SU-DHL-6 (cell line): ENCODE results near the gene CDH23.

Source experiments
- CTCF ChIP-seq: fragments of 200-600 bp; sonication (generic); IDR thresholded peaks from one replicate; pipeline ENCODE4 v1.5.1; 2017; ENCODE audit warnings: antibody characterized with exemption, mild to moderate bottlenecking, low read length, moderate library complexity; ENCODE audit not compliant: insufficient read depth, poor library complexity, severe bottlenecking
- EZH2phosphoT487 ChIP-seq: fragments of 200-600 bp; sonication (generic), shearing (Covaris generic); conservative IDR thresholded peaks from 2 replicates; pipeline ENCODE4 v1.6.1; 2018; ENCODE audit warnings: mild to moderate bottlenecking, antibody characterized with exemption, low read length, moderate library complexity, mixed read lengths

GRCh38 chr10:71850743-71851464 is 454.2 kb downstream of the CDH23 start, which contains the start of gene PSAP:
- TF ChIP-seq EZH2phosphoT487 (no peak), CTCF (no peak)
